ENCODE data around the gene ERGIC2.
"Not testable (repeated sequence)": the region's sequence is repeated elsewhere in the genome, so short reads cannot be mapped to it uniquely, and the experiment has no call there.

GRCh38 chr12:29390419-29390818, 9.4 kb upstream of the ERGIC2 start:
- not testable (repeated sequence) for TF ChIP-seq NR2C2 (IDR thresholded peaks at IDR 0.05; ENCODE audit: borderline replicate concordance, control insufficient read depth, insufficient read length, low read depth); ZBED1 (IDR thresholded peaks at IDR 0.05; ENCODE audit: borderline replicate concordance); POLR2A (IDR thresholded peaks at IDR 0.05; ENCODE audit: low read depth, low read length); GABPA (IDR thresholded peaks at IDR 0.05; ENCODE audit: low read depth); SIN3A (IDR thresholded peaks at IDR 0.05; ENCODE audit: low read depth, low read length); RCOR1 (conservative IDR thresholded peaks at IDR 0.05; ENCODE audit: low read depth, low read length); NR2F1 (conservative IDR thresholded peaks at IDR 0.05); NFYA (IDR thresholded peaks at IDR 0.05; ENCODE audit: borderline replicate concordance, low read depth, low read length); MTA2 (IDR thresholded peaks at IDR 0.05; ENCODE audit: low read depth); PKNOX1 (IDR thresholded peaks at IDR 0.05); CEBPB (IDR thresholded peaks at IDR 0.05; ENCODE audit: borderline replicate concordance in 1 of 2, low read depth in 2 of 2, low read length in 2 of 2); EP300 (IDR thresholded peaks at IDR 0.05; ENCODE audit: borderline replicate concordance in 1 of 2, control insufficient read depth in 1 of 2, low read depth in 2 of 2, low read length in 2 of 2)
- TF ChIP-seq, protein P1, sequence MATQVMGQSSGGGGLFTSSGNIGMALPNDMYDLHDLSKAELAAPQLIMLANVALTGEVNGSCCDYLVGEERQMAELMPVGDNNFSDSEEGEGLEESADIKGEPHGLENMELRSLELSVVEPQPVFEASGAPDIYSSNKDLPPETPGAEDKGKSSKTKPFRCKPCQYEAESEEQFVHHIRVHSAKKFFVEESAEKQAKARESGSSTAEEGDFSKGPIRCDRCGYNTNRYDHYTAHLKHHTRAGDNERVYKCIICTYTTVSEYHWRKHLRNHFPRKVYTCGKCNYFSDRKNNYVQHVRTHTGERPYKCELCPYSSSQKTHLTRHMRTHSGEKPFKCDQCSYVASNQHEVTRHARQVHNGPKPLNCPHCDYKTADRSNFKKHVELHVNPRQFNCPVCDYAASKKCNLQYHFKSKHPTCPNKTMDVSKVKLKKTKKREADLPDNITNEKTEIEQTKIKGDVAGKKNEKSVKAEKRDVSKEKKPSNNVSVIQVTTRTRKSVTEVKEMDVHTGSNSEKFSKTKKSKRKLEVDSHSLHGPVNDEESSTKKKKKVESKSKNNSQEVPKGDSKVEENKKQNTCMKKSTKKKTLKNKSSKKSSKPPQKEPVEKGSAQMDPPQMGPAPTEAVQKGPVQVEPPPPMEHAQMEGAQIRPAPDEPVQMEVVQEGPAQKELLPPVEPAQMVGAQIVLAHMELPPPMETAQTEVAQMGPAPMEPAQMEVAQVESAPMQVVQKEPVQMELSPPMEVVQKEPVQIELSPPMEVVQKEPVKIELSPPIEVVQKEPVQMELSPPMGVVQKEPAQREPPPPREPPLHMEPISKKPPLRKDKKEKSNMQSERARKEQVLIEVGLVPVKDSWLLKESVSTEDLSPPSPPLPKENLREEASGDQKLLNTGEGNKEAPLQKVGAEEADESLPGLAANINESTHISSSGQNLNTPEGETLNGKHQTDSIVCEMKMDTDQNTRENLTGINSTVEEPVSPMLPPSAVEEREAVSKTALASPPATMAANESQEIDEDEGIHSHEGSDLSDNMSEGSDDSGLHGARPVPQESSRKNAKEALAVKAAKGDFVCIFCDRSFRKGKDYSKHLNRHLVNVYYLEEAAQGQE (IDR thresholded peaks at IDR 0.05; ENCODE audit: low read depth, low read length), result not testable (repeated sequence)

Data from GM12878 (cell line).